ENCODE data around the gene XCL1. TPM values are rescaled to one million over a fixed set of nuclear protein-coding genes. Genes with fewer than 3 reads are reported as not detected.
A peak's percentile ranks its signal among the peaks of the same experiment; 100 is the strongest.

Gene XCL1
- total RNA-seq, 1 experiment from 2014 or later, result not detected

DNA sequence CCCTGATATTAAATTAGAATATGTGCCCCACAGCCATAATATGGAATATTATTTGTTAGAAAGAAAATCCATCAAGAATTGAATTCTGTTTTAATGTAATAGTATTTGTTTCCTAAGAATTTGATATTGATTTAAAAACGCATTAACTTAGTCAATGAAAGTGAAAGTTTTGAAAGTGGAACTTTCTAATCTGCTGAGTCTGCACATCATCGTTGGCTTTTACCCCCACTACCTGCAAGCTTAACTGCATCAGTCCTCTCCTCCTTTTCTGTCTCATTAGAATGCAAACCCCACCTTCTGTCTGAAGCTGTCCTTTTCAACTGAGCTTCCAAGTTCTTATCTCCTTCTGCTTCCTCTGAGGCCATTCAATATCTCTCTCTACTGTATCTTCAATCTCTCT lies 42.5 kb downstream of the XCL1 start:
- Histone ChIP-seq H3K27me3 (ENCODE audit: low read length) (no peaks in the 10 kb centered on the region), H3K27ac (ENCODE audit: low read length) (no peak overlapping the region), H3K4me2 (ENCODE audit: low read length) (no peak overlapping the region), H3F3A (ENCODE audit: low read length, unreplicated experiment) (no peaks in the 10 kb centered on the region), H3K36me3 (ENCODE audit: low read depth, low read length) (no peaks in the 10 kb centered on the region), H4K20me1 (ENCODE audit: low read length) (no peaks in the 10 kb centered on the region), H2AFZ (ENCODE audit: low read length) (no peak overlapping the region), H3K9me3 (ENCODE audit: low read length) (no peaks in the 10 kb centered on the region), H3K9me2 (replicated peaks; ENCODE audit: low read length) (no peaks in the 10 kb centered on the region), H3K79me2 (ENCODE audit: low read length) (no peaks in the 10 kb centered on the region), H3K4me3 (ENCODE audit: low read length) (no peak overlapping the region), H3K9ac (ENCODE audit: low read length) (no peak overlapping the region), H3K4me1 (ENCODE audit: insufficient read depth, low read length) (peaks cover 13% of the 10 kb centered on the region)
- ChIA-PET CTCF (no interaction called here), POLR2A (ENCODE audit: unreplicated experiment) (no interaction called here)
- no TSS peak for BruUV-seq (replicated peaks)
- DNase-seq, result no peak
- no peak for ATAC-seq
- TF ChIP-seq EZH2phosphoT487 (IDR thresholded peaks at IDR 0.05; ENCODE audit: borderline replicate concordance, low read length), result no peak
- TF ChIP-seq, protein P1, sequence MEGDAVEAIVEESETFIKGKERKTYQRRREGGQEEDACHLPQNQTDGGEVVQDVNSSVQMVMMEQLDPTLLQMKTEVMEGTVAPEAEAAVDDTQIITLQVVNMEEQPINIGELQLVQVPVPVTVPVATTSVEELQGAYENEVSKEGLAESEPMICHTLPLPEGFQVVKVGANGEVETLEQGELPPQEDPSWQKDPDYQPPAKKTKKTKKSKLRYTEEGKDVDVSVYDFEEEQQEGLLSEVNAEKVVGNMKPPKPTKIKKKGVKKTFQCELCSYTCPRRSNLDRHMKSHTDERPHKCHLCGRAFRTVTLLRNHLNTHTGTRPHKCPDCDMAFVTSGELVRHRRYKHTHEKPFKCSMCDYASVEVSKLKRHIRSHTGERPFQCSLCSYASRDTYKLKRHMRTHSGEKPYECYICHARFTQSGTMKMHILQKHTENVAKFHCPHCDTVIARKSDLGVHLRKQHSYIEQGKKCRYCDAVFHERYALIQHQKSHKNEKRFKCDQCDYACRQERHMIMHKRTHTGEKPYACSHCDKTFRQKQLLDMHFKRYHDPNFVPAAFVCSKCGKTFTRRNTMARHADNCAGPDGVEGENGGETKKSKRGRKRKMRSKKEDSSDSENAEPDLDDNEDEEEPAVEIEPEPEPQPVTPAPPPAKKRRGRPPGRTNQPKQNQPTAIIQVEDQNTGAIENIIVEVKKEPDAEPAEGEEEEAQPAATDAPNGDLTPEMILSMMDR (conservative IDR thresholded peaks at IDR 0.05; ENCODE audit: low read depth, low read length), result no peak
- TF ChIP-seq EZH2 (IDR thresholded peaks at IDR 0.05; ENCODE audit: low read length, unreplicated experiment), result no peak
- intact Hi-C loops (cut with micrococcal nuclease), result no loop called here

GRCh38 chr1:168621356-168621755 lies 45.0 kb downstream of the XCL1 start:
- ATAC-seq, result no peak
- no peaks in the 10 kb centered on the region for H3F3A ChIP-seq (ENCODE audit: low read length, unreplicated experiment)
- no TSS peak for BruUV-seq (replicated peaks)
- TF ChIP-seq EZH2 (IDR thresholded peaks at IDR 0.05; ENCODE audit: low read length, unreplicated experiment) (no peak), EZH2phosphoT487 (IDR thresholded peaks at IDR 0.05; ENCODE audit: borderline replicate concordance, low read length) (no peak)
- TF ChIP-seq, protein P1 (conservative IDR thresholded peaks at IDR 0.05; ENCODE audit: low read depth, low read length), result no peak
- intact Hi-C loops (cut with micrococcal nuclease), result no loop called here
- no peaks in the 10 kb centered on the region for H3K36me3 ChIP-seq (ENCODE audit: low read depth, low read length)
- POLR2A ChIA-PET (ENCODE audit: unreplicated experiment), result no interaction called here
- DNase-seq, result no peak
- no peaks in the 10 kb centered on the region for H3K79me2 ChIP-seq (ENCODE audit: low read length)
- no peak overlapping the region for H3K4me2 ChIP-seq (ENCODE audit: low read length)
- CTCF ChIA-PET, result no interaction called here
- H3K9ac ChIP-seq (ENCODE audit: low read length), result no peak overlapping the region
- H2AFZ ChIP-seq (ENCODE audit: low read length), result no peak overlapping the region
- no peak overlapping the region for H3K27ac ChIP-seq (ENCODE audit: low read length)
- H3K4me3 ChIP-seq (ENCODE audit: low read length), result no peak overlapping the region
- H3K27me3 ChIP-seq (ENCODE audit: low read length), result no peaks in the 10 kb centered on the region
- no peaks in the 10 kb centered on the region for H3K9me2 ChIP-seq (replicated peaks; ENCODE audit: low read length)
- H3K9me3 ChIP-seq (ENCODE audit: low read length), result no peaks in the 10 kb centered on the region
- H4K20me1 ChIP-seq (ENCODE audit: low read length), result no peaks in the 10 kb centered on the region
- H3K4me1 ChIP-seq (ENCODE audit: insufficient read depth, low read length), result peaks cover 14% of the 10 kb centered on the region

- Histone ChIP-seq H3K27ac (ENCODE audit: low read length) (peak overlapping the region; percentile 16), H3K4me2 (ENCODE audit: low read length) (peak overlapping the region; percentile 8; the same call in 1 of the 2 replicates), H3K9ac (ENCODE audit: low read length) (no peak overlapping the region), H2AFZ (ENCODE audit: low read length) (peak overlapping the region; percentile 14; the same call in 1 of the 2 replicates), H3K27me3 (ENCODE audit: low read length) (no peaks in the 10 kb centered on the region), H3K9me3 (ENCODE audit: low read length) (no peaks in the 10 kb centered on the region), H3K4me1 (ENCODE audit: insufficient read depth, low read length) (peaks cover 29% of the 10 kb centered on the region), H3K36me3 (ENCODE audit: low read depth, low read length) (no peaks in the 10 kb centered on the region), H3K79me2 (ENCODE audit: low read length) (no peaks in the 10 kb centered on the region), H3K9me2 (replicated peaks; ENCODE audit: low read length) (no peaks in the 10 kb centered on the region), H3F3A (ENCODE audit: low read length, unreplicated experiment) (peaks cover 4% of the 10 kb centered on the region), H3K4me3 (ENCODE audit: low read length) (no peak overlapping the region), H4K20me1 (ENCODE audit: low read length) (no peaks in the 10 kb centered on the region)
- DNase-seq, result peak; percentile 93
- ATAC-seq, result peak; percentile 87
- POLR2A ChIA-PET (ENCODE audit: unreplicated experiment), result no interaction called here
- TF ChIP-seq, protein P1 (conservative IDR thresholded peaks at IDR 0.05; ENCODE audit: low read depth, low read length), result peak; percentile 50; the same call in 1 of the 2 replicates
- TF ChIP-seq EZH2phosphoT487 (IDR thresholded peaks at IDR 0.05; ENCODE audit: borderline replicate concordance, low read length), result no peak
- TF ChIP-seq EZH2 (IDR thresholded peaks at IDR 0.05; ENCODE audit: low read length, unreplicated experiment), result no peak
- BruUV-seq (replicated peaks), result no TSS peak
- CTCF ChIA-PET, result interaction anchor here (0.6 to 1.3 kb wide), 2 partner anchors 20 to 484 kb away, joined by 3 to 5 read pairs; no protein-coding TSS in a partner anchor
- intact Hi-C loops (cut with micrococcal nuclease), result no loop called here
These were observed 46.8 kb downstream of the XCL1 start for GRCh38 chr1:168623003-168623828.

Data from PC-3 (cell line).